Naive thymus-derived CD8-positive, alpha-beta T cell (primary cell): Measurements from ENCODE around the gene ARPC1A. TPM values are rescaled to one million over a fixed set of nuclear protein-coding genes. Genes with fewer than 3 reads are reported as not detected.
"Not testable (repeated sequence)": the region's sequence is repeated elsewhere in the genome, so short reads cannot be mapped to it uniquely, and the experiment has no call there.

Source experiments
- ATAC-seq, 2 donors: fragments of 150-1000 bp; cut with Tn5 transposase in 1 of 2; sonication (Bioruptor Pico), chemical (Tn5 transposase) in 1 of 2; 1 replicate in 1 of 2; 2 replicates in 1 of 2; pipeline ENCODE4 v1.10.0; 2021; ENCODE audit warnings: mild to moderate bottlenecking in 2 of 2, moderate library complexity in 2 of 2
- POLR2A ChIA-PET: fragments of 350-600 bp; sonication (Branson Sonifier 250); formaldehyde crosslinking; loops from one replicate; lab custom pipeline; 2021; ENCODE audit warnings: antibody characterized with exemption; lab: Charles Lee
- DNase-seq, 10 donors: peaks; one replicate each; pipeline versions ENCODE4 v3.0.0 to v3.0.0-alpha.2; 2020 to 2022
- H3K27ac Mint-ChIP-seq, 10 donors: one replicate each; pipeline ENCODE4 v1.8.0; 2020 to 2022; ENCODE audit warnings: mild to moderate bottlenecking in 10 of 10, mixed read lengths in 10 of 10, moderate library complexity in 4 of 10, inconsistent platforms in 1 of 10
- H3K27me3 Mint-ChIP-seq, 5 donors: one replicate each; pipeline ENCODE4 v1.8.0; 2021 to 2022; ENCODE audit warnings: mixed read lengths in 5 of 5
- H3K36me3 Mint-ChIP-seq, 3 donors: one replicate each; pipeline ENCODE4 v1.8.0; 2020 to 2022; ENCODE audit warnings: mixed read lengths in 3 of 3, mild to moderate bottlenecking in 2 of 3, inconsistent platforms in 1 of 3
- H3K4me1 Mint-ChIP-seq, 4 donors: one replicate each; pipeline ENCODE4 v1.8.0; 2021 to 2022; ENCODE audit warnings: mixed read lengths in 4 of 4
- H3K4me3 Mint-ChIP-seq, 10 donors: one replicate each; pipeline ENCODE4 v1.8.0; 2020 to 2022; ENCODE audit warnings: mild to moderate bottlenecking in 10 of 10, mixed read lengths in 10 of 10, moderate library complexity in 6 of 10, inconsistent platforms in 1 of 10
- H3K9me3 Mint-ChIP-seq, 9 donors: one replicate each; pipeline ENCODE4 v1.8.0; 2020 to 2022; ENCODE audit warnings: mixed read lengths in 9 of 9, mild to moderate bottlenecking in 3 of 9, inconsistent platforms in 1 of 9, moderate library complexity in 1 of 9
- polyA plus RNA-seq, 3 donors: library from polyadenylated mRNA; unstranded; fragments of 300-500 nt; fragmentation: Illumina TruSeq; gene quantifications; one replicate each; pipeline ENCODE4 v1.2.3, GENCODE V29; 2021
- total RNA-seq, 8 experiments: library from RNA in 2 of 8; stranded (reverse) in 2 of 8; gene quantifications; one replicate each; pipeline ENCODE4 v1.2.3 and lab custom pipeline; 2021 to 2026

The ARPC1A gene
- total and polyA plus RNA-seq, 5 experiments from 2014 or later, result 42.7 to 74.8 (median 47.2) TPM

GRCh38 chr7:99305473-99306260 is 20.0 kb upstream of the ARPC1A start:
- Mint-ChIP-seq H3K27me3 (peaks cover 0 to 4% (median 0%) of the 10 kb centered on the region in 5 donors), H3K27ac (peak overlapping the region in 1 of 10 donors; percentile 69), H3K36me3 (no peaks in the 10 kb centered on the region), H3K4me1 (no peaks in the 10 kb centered on the region), H3K4me3 (no peak overlapping the region), H3K9me3 (peaks cover 0 to 3% (median 0%) of the 10 kb centered on the region in 9 donors)
- POLR2A ChIA-PET, result no interaction called here
- no peak for DNase-seq
- ATAC-seq, result no peak

- H3K9me3 Mint-ChIP-seq, result peaks cover 0 to 3% (median 0%) of the 10 kb centered on the region in 9 donors
- peaks cover 0 to 4% (median 0%) of the 10 kb centered on the region in 4 donors for H3K4me1 Mint-ChIP-seq
- H3K27me3 Mint-ChIP-seq, result peaks cover 0 to 4% (median 0%) of the 10 kb centered on the region in 5 donors
- H3K36me3 Mint-ChIP-seq, result no peaks in the 10 kb centered on the region
- DNase-seq (no peak), ATAC-seq (no peak)
- H3K4me3 Mint-ChIP-seq, result no peak overlapping the region
- H3K27ac Mint-ChIP-seq, result no peak overlapping the region
- POLR2A ChIA-PET, result no interaction called here
These were observed 17.1 kb upstream of the ARPC1A start for GRCh38 chr7:99308461-99309074.

- H3K4me1 Mint-ChIP-seq, result peaks cover 0 to 4% (median 0%) of the 10 kb centered on the region in 4 donors
- no peak overlapping the region for H3K4me3 Mint-ChIP-seq
- POLR2A ChIA-PET, result no interaction called here
- H3K9me3 Mint-ChIP-seq, result peaks cover 0 to 3% (median 0%) of the 10 kb centered on the region in 9 donors
- DNase-seq, result no peak
- H3K36me3 Mint-ChIP-seq, result no peaks in the 10 kb centered on the region
- H3K27me3 Mint-ChIP-seq, result peaks cover 0 to 4% (median 0%) of the 10 kb centered on the region in 5 donors
- H3K27ac Mint-ChIP-seq, result no peak overlapping the region
- no peak for ATAC-seq
These were observed 16.6 kb upstream of the ARPC1A start for GRCh38 chr7:99309111-99309510.

GRCh38 chr7:99310004-99310403 is 15.7 kb upstream of the ARPC1A start:
- Mint-ChIP-seq H3K9me3 (peaks cover 0 to 3% (median 0%) of the 10 kb centered on the region in 9 donors), H3K27ac (no peak overlapping the region), H3K36me3 (no peaks in the 10 kb centered on the region), H3K27me3 (peaks cover 0 to 4% (median 0%) of the 10 kb centered on the region in 5 donors), H3K4me1 (peaks cover 0 to 4% (median 0%) of the 10 kb centered on the region in 4 donors), H3K4me3 (no peak overlapping the region)
- DNase-seq, result no peak
- POLR2A ChIA-PET, result no interaction called here
- ATAC-seq, result no peak

GRCh38 chr7:99311702-99312101 is 14.0 kb upstream of the ARPC1A start:
- ATAC-seq, result no peak
- H3K27me3 Mint-ChIP-seq, result peaks cover 0 to 3% (median 0%) of the 10 kb centered on the region in 5 donors
- peaks cover 0 to 4% (median 0%) of the 10 kb centered on the region in 4 donors for H3K4me1 Mint-ChIP-seq
- peaks cover 0 to 3% (median 0%) of the 10 kb centered on the region in 9 donors for H3K9me3 Mint-ChIP-seq
- H3K4me3 Mint-ChIP-seq, result no peak overlapping the region
- POLR2A ChIA-PET, result no interaction called here
- H3K27ac Mint-ChIP-seq, result no peak overlapping the region
- H3K36me3 Mint-ChIP-seq, result no peaks in the 10 kb centered on the region
- DNase-seq, result no peak

- DNase-seq (peak; percentile 39 to 85 (median 72)), ATAC-seq (peak; percentile 67 to 81)
- Mint-ChIP-seq H3K9me3 (peaks cover 0 to 3% (median 0%) of the 10 kb centered on the region in 9 donors), H3K36me3 (no peaks in the 10 kb centered on the region), H3K4me3 (peak overlapping the region in 2 of 10 donors; percentile 19 to 53), H3K27me3 (peaks cover 0 to 2% (median 0%) of the 10 kb centered on the region in 5 donors), H3K27ac (no peak overlapping the region), H3K4me1 (peaks cover 0 to 4% (median 0%) of the 10 kb centered on the region in 4 donors)
- POLR2A ChIA-PET, result no interaction called here
These were observed 13.1 kb upstream of the ARPC1A start for GRCh38 chr7:99312316-99313203.

GRCh38 chr7:99313204-99313573 is 12.5 kb upstream of the ARPC1A start:
- no peak for DNase-seq
- Mint-ChIP-seq H3K4me3 (peak overlapping the region in 2 of 10 donors; percentile 19 to 53), H3K9me3 (peaks cover 0 to 3% (median 0%) of the 10 kb centered on the region in 9 donors), H3K27ac (no peak overlapping the region), H3K4me1 (peaks cover 0 to 4% (median 0%) of the 10 kb centered on the region in 4 donors), H3K27me3 (peaks cover 0 to 2% (median 0%) of the 10 kb centered on the region in 5 donors), H3K36me3 (no peaks in the 10 kb centered on the region)
- peak in 1 of 2 donors; percentile 32 for ATAC-seq
- POLR2A ChIA-PET, result interaction anchor here (0.6 kb wide), 1 partner anchor 23 kb away, joined by 3 read pairs; no protein-coding TSS in a partner anchor

GRCh38 chr7:99314504-99314903 is 11.2 kb upstream of the ARPC1A start:
- H3K9me3 Mint-ChIP-seq, result peaks cover 0 to 3% (median 0%) of the 10 kb centered on the region in 9 donors
- no peak overlapping the region for H3K4me3 Mint-ChIP-seq
- POLR2A ChIA-PET, result no interaction called here
- H3K27me3 Mint-ChIP-seq, result peaks cover 0 to 3% (median 0%) of the 10 kb centered on the region in 5 donors
- no peak overlapping the region for H3K27ac Mint-ChIP-seq
- no peaks in the 10 kb centered on the region for H3K36me3 Mint-ChIP-seq
- ATAC-seq, result no peak
- peaks cover 0 to 4% (median 0%) of the 10 kb centered on the region in 4 donors for H3K4me1 Mint-ChIP-seq
- no peak for DNase-seq

- ATAC-seq, result no peak
- H3K27me3 Mint-ChIP-seq, result peaks cover 0 to 1% (median 0%) of the 10 kb centered on the region in 5 donors
- POLR2A ChIA-PET, result no interaction called here
These were observed 5.3 kb upstream of the ARPC1A start for GRCh38 chr7:99320371-99320770.

GRCh38 chr7:99322659-99323058 is 3.0 kb upstream of the ARPC1A start:
- POLR2A ChIA-PET, H3K36me3 Mint-ChIP-seq, H3K9me3 Mint-ChIP-seq, ATAC-seq, H3K27me3 Mint-ChIP-seq, DNase-seq, H3K4me3 Mint-ChIP-seq: not testable (repeated sequence)
- Mint-ChIP-seq H3K27ac (peak overlapping the region in 2 of 10 donors; percentile 9 to 15), H3K4me1 (peaks cover 10 to 18% (median 16%) of the 10 kb centered on the region in 4 donors)

More at GRCh38 chr7:99320371-99320770, 5.3 kb upstream of the ARPC1A start:
- no peak for DNase-seq
- H3K4me3 Mint-ChIP-seq, result no peak overlapping the region
- no peak overlapping the region for H3K27ac Mint-ChIP-seq
- no peaks in the 10 kb centered on the region for H3K36me3 Mint-ChIP-seq
- no peaks in the 10 kb centered on the region for H3K9me3 Mint-ChIP-seq
- no peaks in the 10 kb centered on the region for H3K4me1 Mint-ChIP-seq

- Mint-ChIP-seq H3K27ac (peak overlapping the region in 9 of 10 donors; percentile 62 to 97 (median 94)), H3K9me3 (no peaks in the 10 kb centered on the region), H3K4me3 (peak overlapping the region; percentile 87 to 97 (median 92)), H3K36me3 (no peaks in the 10 kb centered on the region), H3K4me1 (peaks cover 17 to 35% (median 32%) of the 10 kb centered on the region in 4 donors), H3K27me3 (peaks cover 0 to 3% (median 0%) of the 10 kb centered on the region in 5 donors)
- ATAC-seq, result no peak
- DNase-seq, result no peak
- POLR2A ChIA-PET, result interaction anchor here (0.5 to 1.8 kb wide), 3 partner anchors 37 to 85 kb away, joined by 3 to 8 read pairs (median 3); partner anchors contain the start of gene BUD31
These were observed 1.1 kb upstream of the ARPC1A start for GRCh38 chr7:99324559-99324958.

- POLR2A ChIA-PET, result interaction anchor here (0.5 to 1.8 kb wide), 10 partner anchors 37 to 440 kb away, joined by 3 to 10 read pairs (median 4); partner anchors contain the start of genes BUD31 and ZKSCAN5
- DNase-seq, result peak in 2 of 10 donors; percentile 2 to 6
- no peaks in the 10 kb centered on the region for H3K9me3 Mint-ChIP-seq
- ATAC-seq, result no peak
- H3K4me3 Mint-ChIP-seq, result peak overlapping the region; percentile 87 to 97 (median 92)
- peaks cover 17 to 38% (median 37%) of the 10 kb centered on the region in 4 donors for H3K4me1 Mint-ChIP-seq
- H3K27ac Mint-ChIP-seq, result peak overlapping the region; percentile 82 to 97 (median 94)
- H3K27me3 Mint-ChIP-seq, result peaks cover 0 to 3% (median 0%) of the 10 kb centered on the region in 5 donors
- H3K36me3 Mint-ChIP-seq, result no peaks in the 10 kb centered on the region
These were observed 651 bp upstream of the ARPC1A start for GRCh38 chr7:99325001-99325493.
